Panc1 (cell line): ENCODE measurements around the gene GHDC.

Experiments used
- CTCF ChIP-seq: fragments of 450-650 bp; IDR thresholded peaks from 2 replicates; pipeline ENCODE4 v1.5.1; 2017; ENCODE audit warnings: mild to moderate bottlenecking
- POLR2AphosphoS5 ChIP-seq: IDR thresholded peaks from 2 replicates; pipeline ENCODE4 v1.6.1; 2012; ENCODE audit warnings: mild to moderate bottlenecking, low read depth, low read length, moderate library complexity
- TCF7L2 ChIP-seq: IDR thresholded peaks from 2 replicates; pipeline ENCODE4 v1.6.1; 2011; ENCODE audit warnings: mild to moderate bottlenecking, low read depth, low read length, inconsistent platforms
- TF ChIP-seq, protein P1 (sequence below), 2 experiments: IDR thresholded peaks; 2 replicates each; pipeline ENCODE4 v1.6.1; 2011 to 2012; ENCODE audit warnings: low read depth in 2 of 2, control low read depth in 1 of 2, low read length in 1 of 2, mild to moderate bottlenecking in 1 of 2, moderate library complexity in 1 of 2; ENCODE audit not compliant: insufficient read depth in 1 of 2

DNA sequence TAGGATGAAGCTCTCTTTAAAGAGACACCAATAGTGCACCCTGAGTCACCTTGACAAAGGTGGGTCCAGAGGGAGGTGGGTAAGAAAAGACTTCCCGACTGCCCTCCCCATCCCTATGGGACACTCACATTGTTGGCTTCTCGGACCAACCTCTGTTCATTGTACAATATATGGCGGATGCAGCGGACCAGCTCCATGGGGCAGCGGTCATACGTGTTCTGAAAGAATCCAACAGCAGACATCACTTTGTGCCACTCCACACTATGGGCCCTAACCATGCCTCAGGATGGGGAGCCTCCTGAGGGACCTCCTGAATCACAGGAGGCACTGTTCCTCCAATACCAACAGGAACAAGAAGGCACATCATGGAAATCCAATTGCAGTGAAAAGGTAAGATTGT, 30.4 kb upstream of the GHDC start:
- TF ChIP-seq, protein P1, sequence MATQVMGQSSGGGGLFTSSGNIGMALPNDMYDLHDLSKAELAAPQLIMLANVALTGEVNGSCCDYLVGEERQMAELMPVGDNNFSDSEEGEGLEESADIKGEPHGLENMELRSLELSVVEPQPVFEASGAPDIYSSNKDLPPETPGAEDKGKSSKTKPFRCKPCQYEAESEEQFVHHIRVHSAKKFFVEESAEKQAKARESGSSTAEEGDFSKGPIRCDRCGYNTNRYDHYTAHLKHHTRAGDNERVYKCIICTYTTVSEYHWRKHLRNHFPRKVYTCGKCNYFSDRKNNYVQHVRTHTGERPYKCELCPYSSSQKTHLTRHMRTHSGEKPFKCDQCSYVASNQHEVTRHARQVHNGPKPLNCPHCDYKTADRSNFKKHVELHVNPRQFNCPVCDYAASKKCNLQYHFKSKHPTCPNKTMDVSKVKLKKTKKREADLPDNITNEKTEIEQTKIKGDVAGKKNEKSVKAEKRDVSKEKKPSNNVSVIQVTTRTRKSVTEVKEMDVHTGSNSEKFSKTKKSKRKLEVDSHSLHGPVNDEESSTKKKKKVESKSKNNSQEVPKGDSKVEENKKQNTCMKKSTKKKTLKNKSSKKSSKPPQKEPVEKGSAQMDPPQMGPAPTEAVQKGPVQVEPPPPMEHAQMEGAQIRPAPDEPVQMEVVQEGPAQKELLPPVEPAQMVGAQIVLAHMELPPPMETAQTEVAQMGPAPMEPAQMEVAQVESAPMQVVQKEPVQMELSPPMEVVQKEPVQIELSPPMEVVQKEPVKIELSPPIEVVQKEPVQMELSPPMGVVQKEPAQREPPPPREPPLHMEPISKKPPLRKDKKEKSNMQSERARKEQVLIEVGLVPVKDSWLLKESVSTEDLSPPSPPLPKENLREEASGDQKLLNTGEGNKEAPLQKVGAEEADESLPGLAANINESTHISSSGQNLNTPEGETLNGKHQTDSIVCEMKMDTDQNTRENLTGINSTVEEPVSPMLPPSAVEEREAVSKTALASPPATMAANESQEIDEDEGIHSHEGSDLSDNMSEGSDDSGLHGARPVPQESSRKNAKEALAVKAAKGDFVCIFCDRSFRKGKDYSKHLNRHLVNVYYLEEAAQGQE (IDR thresholded peaks at IDR 0.05; ENCODE audit: insufficient read depth in 1 of 2, low read depth in 2 of 2, low read length in 1 of 2) = no peak
- TF ChIP-seq CTCF (no peak), POLR2AphosphoS5 (no peak), TCF7L2 (no peak)
